Neural progenitor cell (in vitro differentiated cells): Measurements from ENCODE around the gene CBY1. TPM values are rescaled to one million over a fixed set of nuclear protein-coding genes. Genes with fewer than 3 reads are reported as not detected.

Experiments
- DNase-seq: peaks from one replicate; pipeline ENCODE4 v3.0.0-alpha.2; 2016; ENCODE audit warnings: low spot score
- H2AFZ ChIP-seq: fragments of 200-600 bp; sonication (generic); replicated peaks from 2 replicates; pipeline ENCODE4 v1.6.1; 2016; ENCODE audit warnings: antibody characterized with exemption
- H3F3A ChIP-seq: fragments of 200-600 bp; sonication (generic); 2 replicates; pipeline ENCODE4 v1.6.1; 2016; ENCODE audit warnings: antibody characterized with exemption, low read depth
- H3K27ac ChIP-seq: fragments of 200-600 bp; sonication (generic); 2 replicates; pipeline ENCODE4 v1.5.1; 2016; ENCODE audit warnings: mild to moderate bottlenecking
- H3K27me3 ChIP-seq: fragments of 200-600 bp; sonication (generic); 2 replicates; pipeline ENCODE4 v1.6.1; 2016; ENCODE audit warnings: mild to moderate bottlenecking, moderate library complexity
- H3K36me3 ChIP-seq: fragments of 200-600 bp; sonication (generic); 2 replicates; pipeline ENCODE4 v1.5.1; 2016
- H3K4me1 ChIP-seq: fragments of 200-600 bp; sonication (generic); 2 replicates; pipeline ENCODE4 v1.6.1; 2016; ENCODE audit warnings: mixed run types
- H3K4me2 ChIP-seq: fragments of 200-600 bp; sonication (generic); 2 replicates; pipeline ENCODE4 v1.6.1; 2016
- H3K4me3 ChIP-seq: fragments of 200-600 bp; sonication (generic); 2 replicates; pipeline ENCODE4 v1.5.1; 2016
- H3K79me2 ChIP-seq: fragments of 200-600 bp; sonication (generic); 2 replicates; pipeline ENCODE4 v1.6.1; 2016; ENCODE audit warnings: low read depth
- H3K9ac ChIP-seq: fragments of 200-600 bp; sonication (generic); 2 replicates; pipeline ENCODE4 v1.6.1; 2016
- H3K9me3 ChIP-seq: fragments of 200-600 bp; sonication (generic); 2 replicates; pipeline ENCODE4 v1.5.1; 2016; ENCODE audit warnings: low read depth
- H4K20me1 ChIP-seq: fragments of 200-600 bp; sonication (generic); 2 replicates; pipeline ENCODE4 v1.6.1; 2016; ENCODE audit warnings: low read depth
- H3K27ac Mint-ChIP-seq: 3 replicates; pipeline ENCODE4 v1.8.0; 2021; ENCODE audit warnings: mixed read lengths
- H3K27me3 Mint-ChIP-seq: 2 replicates; pipeline ENCODE4 v1.8.0; 2022; ENCODE audit warnings: low read depth, mild to moderate bottlenecking, inconsistent platforms, moderate library complexity, mixed read lengths; ENCODE audit not compliant: insufficient read depth
- H3K36me3 Mint-ChIP-seq: 3 replicates; pipeline ENCODE4 v1.8.0; 2021; ENCODE audit warnings: mixed read lengths
- H3K4me1 Mint-ChIP-seq: 3 replicates; pipeline ENCODE4 v1.8.0; 2021; ENCODE audit warnings: mixed read lengths
- H3K4me3 Mint-ChIP-seq: 3 replicates; pipeline ENCODE4 v1.8.0; 2021; ENCODE audit warnings: mild to moderate bottlenecking, moderate library complexity, mixed read lengths
- H3K9me3 Mint-ChIP-seq: 3 replicates; pipeline ENCODE4 v1.8.0; 2020; ENCODE audit warnings: mixed read lengths
- CTCF ChIP-seq: fragments of 200-600 bp; sonication (generic); IDR thresholded peaks from 2 replicates; pipeline ENCODE4 v1.5.1; 2017; ENCODE audit warnings: antibody characterized with exemption, mild to moderate bottlenecking
- EZH2 ChIP-seq: fragments of 200-600 bp; sonication (generic); IDR thresholded peaks from 2 replicates; pipeline ENCODE4 v1.6.1; 2017; ENCODE audit warnings: antibody characterized with exemption, mild to moderate bottlenecking, moderate library complexity
- EZH2phosphoT487 ChIP-seq: fragments of 200-600 bp; sonication (generic); IDR thresholded peaks from 2 replicates; pipeline ENCODE4 v1.6.1; 2017; ENCODE audit warnings: antibody characterized with exemption
- total RNA-seq: library from RNA; depleted of rRNA; stranded (reverse); fragments of >200 nt; gene quantifications from 2 replicates; pipeline ENCODE4 v1.2.3, GENCODE V29; 2015; ENCODE audit warnings: low replicate concordance

The CBY1 gene
- total RNA-seq, 1 donor from 2014 or later = 25.8 TPM

- Histone ChIP-seq H3K4me2 (no peak overlapping the region), H3K27me3 (no peaks in the 10 kb centered on the region), H3K27ac (no peak overlapping the region), H3K9ac (no peak overlapping the region), H2AFZ (no peak overlapping the region), H3K9me3 (no peaks in the 10 kb centered on the region), H3K4me3 (no peak overlapping the region), H3K4me1 (no peaks in the 10 kb centered on the region), H3F3A (no peaks in the 10 kb centered on the region), H3K36me3 (no peaks in the 10 kb centered on the region), H3K79me2 (peaks cover 18% of the 10 kb centered on the region), H4K20me1 (peaks cover 40% of the 10 kb centered on the region)
- Mint-ChIP-seq H3K27me3 (peaks cover 5% of the 10 kb centered on the region), H3K36me3 (peaks cover 27% of the 10 kb centered on the region), H3K9me3 (no peaks in the 10 kb centered on the region), H3K27ac (no peak overlapping the region), H3K4me3 (no peak overlapping the region), H3K4me1 (peaks cover 21% of the 10 kb centered on the region)
- DNase-seq = no peak
- TF ChIP-seq EZH2 = no peak
- no peak for TF ChIP-seq CTCF
Measured at GRCh38 chr22:38719196-38719595, 62.8 kb downstream of the CBY1 start.

GRCh38 chr22:38720350-38720749, 63.9 kb downstream of the CBY1 start:
- H3K4me3 Mint-ChIP-seq = no peak overlapping the region
- TF ChIP-seq EZH2 (no peak), EZH2phosphoT487 (no peak), CTCF (no peak)
- H3K9me3 Mint-ChIP-seq = no peaks in the 10 kb centered on the region
- H3K4me1 Mint-ChIP-seq = peaks cover 19% of the 10 kb centered on the region
- H3K27me3 ChIP-seq = no peaks in the 10 kb centered on the region
- H3K36me3 Mint-ChIP-seq = peaks cover 34% of the 10 kb centered on the region
- no peaks in the 10 kb centered on the region for H3K9me3 ChIP-seq
- peaks cover 6% of the 10 kb centered on the region for H3K79me2 ChIP-seq
- H3K36me3 ChIP-seq = no peaks in the 10 kb centered on the region
- no peak overlapping the region for H3K4me2 ChIP-seq
- H3K27ac Mint-ChIP-seq = no peak overlapping the region
- no peak overlapping the region for H3K27ac ChIP-seq
- H3K27me3 Mint-ChIP-seq = peaks cover 3% of the 10 kb centered on the region
- H3K4me1 ChIP-seq = no peaks in the 10 kb centered on the region
- peaks cover 37% of the 10 kb centered on the region for H4K20me1 ChIP-seq
- H3K9ac ChIP-seq = no peak overlapping the region
- no peaks in the 10 kb centered on the region for H3F3A ChIP-seq
- H2AFZ ChIP-seq = no peak overlapping the region
- DNase-seq = no peak
- H3K4me3 ChIP-seq = no peak overlapping the region

DNA sequence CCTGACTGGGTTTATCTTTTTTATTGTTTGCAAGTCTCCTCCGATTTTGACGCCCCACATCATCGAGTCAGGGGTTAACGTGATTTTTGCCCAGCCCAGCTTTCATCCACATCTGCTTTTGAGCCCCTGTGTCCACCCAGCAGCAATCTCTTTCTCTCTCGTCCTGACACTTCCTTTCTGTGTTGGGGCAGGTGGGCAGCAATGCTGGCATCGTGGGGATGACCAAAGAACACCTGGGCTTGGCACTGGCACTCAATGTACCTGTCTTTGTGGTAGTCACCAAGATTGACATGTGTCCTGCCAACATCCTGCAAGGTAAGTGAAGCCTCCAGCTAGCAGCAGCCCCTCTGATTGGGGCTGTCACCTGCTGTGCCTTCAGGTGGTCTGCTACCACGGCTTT, 65.1 kb downstream of the CBY1 start:
- peaks cover 29% of the 10 kb centered on the region for H4K20me1 ChIP-seq
- TF ChIP-seq EZH2phosphoT487 (no peak), CTCF (no peak), EZH2 (no peak)
- Mint-ChIP-seq H3K4me3 (no peak overlapping the region), H3K4me1 (peaks cover 16% of the 10 kb centered on the region), H3K36me3 (peaks cover 34% of the 10 kb centered on the region), H3K27me3 (peaks cover 3% of the 10 kb centered on the region), H3K9me3 (no peaks in the 10 kb centered on the region), H3K27ac (no peak overlapping the region)
- H3K36me3 ChIP-seq = no peaks in the 10 kb centered on the region
- H3K4me2 ChIP-seq = no peak overlapping the region
- DNase-seq = no peak
- H3K4me1 ChIP-seq = no peaks in the 10 kb centered on the region
- H3K27me3 ChIP-seq = no peaks in the 10 kb centered on the region
- no peak overlapping the region for H3K27ac ChIP-seq
- no peak overlapping the region for H3K4me3 ChIP-seq
- H3K79me2 ChIP-seq = no peaks in the 10 kb centered on the region
- no peaks in the 10 kb centered on the region for H3F3A ChIP-seq
- no peaks in the 10 kb centered on the region for H3K9me3 ChIP-seq
- H2AFZ ChIP-seq = no peak overlapping the region
- no peak overlapping the region for H3K9ac ChIP-seq

Other genes starting within 250 kb of the CBY1 start
- 0.82 and 4.6 TPM in 2 replicates for gene KCNJ4, start 201.4 kb upstream of the CBY1 start, total RNA-seq
- 3.4 and 4.6 TPM in 2 replicates for gene KDELR3, start 188.5 kb upstream of the CBY1 start, total RNA-seq
- gene DDX17, start 150.3 kb upstream of the CBY1 start, total RNA-seq = 621 and 672 TPM in 2 replicates
- 20.0 and 22.8 TPM in 2 replicates for gene DMC1, start 86.5 kb upstream of the CBY1 start, total RNA-seq
- 17.8 and 32.7 TPM in 2 replicates for gene FAM227A, start 246 bp upstream of the CBY1 start, total RNA-seq
- gene TOMM22, start 25.3 kb downstream of the CBY1 start, total RNA-seq = 63.6 and 134 TPM in 2 replicates
- gene JOSD1, start 44.3 kb downstream of the CBY1 start, total RNA-seq = 32.4 and 39.2 TPM in 2 replicates
- gene GTPBP1, start 49.3 kb downstream of the CBY1 start, total RNA-seq = 40.8 and 91.9 TPM in 2 replicates
- gene SUN2, start 99.4 kb downstream of the CBY1 start, total RNA-seq = 16.2 and 33.5 TPM in 2 replicates
- gene DNAL4, start 137.5 kb downstream of the CBY1 start, total RNA-seq = 10.7 and 24.3 TPM in 2 replicates
- 0.99 and 2.5 TPM in 2 replicates for gene NPTXR, start 187.4 kb downstream of the CBY1 start, total RNA-seq
- 14.0 and 29.7 TPM in 2 replicates for gene CBX6, start 215.6 kb downstream of the CBY1 start, total RNA-seq